Neutrophil (primary cell): ENCODE data around the gene PI4KA.

ENCODE experiments used
- H3K27ac ChIP-seq: fragments of 200-600 bp; sonication (generic); 2 replicates; pipeline ENCODE4 v1.5.1; 2016; ENCODE audit warnings: mild to moderate bottlenecking, moderate library complexity
- H3K27me3 ChIP-seq: fragments of 200-600 bp; sonication (generic); 2 replicates; pipeline ENCODE4 v1.6.0; 2016; ENCODE audit warnings: mild to moderate bottlenecking
- H3K36me3 ChIP-seq: fragments of 200-600 bp; sonication (generic); 2 replicates; pipeline ENCODE4 v1.5.1; 2017
- H3K4me1 ChIP-seq, 2 experiments: fragments of 200-600 bp in 1 of 2; sonication (generic) in 1 of 2; 1 replicate in 1 of 2; 2 replicates in 1 of 2; pipeline versions ENCODE4 v1.5.1 to v1.6.1; 2013 to 2016; ENCODE audit warnings: low read depth in 1 of 2, low read length in 1 of 2, mild to moderate bottlenecking in 1 of 2, moderate library complexity in 1 of 2; ENCODE audit not compliant: control insufficient read depth in 1 of 2, insufficient read depth in 1 of 2
- H3K4me3 ChIP-seq, 2 experiments: fragments of 200-600 bp in 1 of 2; sonication (generic) in 1 of 2; 1 replicate in 1 of 2; 2 replicates in 1 of 2; pipeline ENCODE4 v1.5.1; 2013 to 2016; ENCODE audit warnings: low read depth in 1 of 2, low read length in 1 of 2, mild to moderate bottlenecking in 1 of 2, moderate library complexity in 1 of 2
- H3K9me3 ChIP-seq: fragments of 200-600 bp; sonication (generic); 2 replicates; pipeline ENCODE4 v1.5.1; 2016
- TF ChIP-seq, protein P1 (sequence below): fragments of 200-600 bp; sonication (generic); IDR thresholded peaks from 2 replicates; pipeline ENCODE4 v1.5.1; 2016; ENCODE audit warnings: antibody characterized with exemption

The PI4KA gene

GRCh38 chr22:20756846-20757245, 101.8 kb downstream of the PI4KA start:
- no peaks in the 10 kb centered on the region for H3K4me1 ChIP-seq
- H3K27me3 ChIP-seq, result no peaks in the 10 kb centered on the region
- no peak overlapping the region for H3K4me3 ChIP-seq
- TF ChIP-seq, protein P1, sequence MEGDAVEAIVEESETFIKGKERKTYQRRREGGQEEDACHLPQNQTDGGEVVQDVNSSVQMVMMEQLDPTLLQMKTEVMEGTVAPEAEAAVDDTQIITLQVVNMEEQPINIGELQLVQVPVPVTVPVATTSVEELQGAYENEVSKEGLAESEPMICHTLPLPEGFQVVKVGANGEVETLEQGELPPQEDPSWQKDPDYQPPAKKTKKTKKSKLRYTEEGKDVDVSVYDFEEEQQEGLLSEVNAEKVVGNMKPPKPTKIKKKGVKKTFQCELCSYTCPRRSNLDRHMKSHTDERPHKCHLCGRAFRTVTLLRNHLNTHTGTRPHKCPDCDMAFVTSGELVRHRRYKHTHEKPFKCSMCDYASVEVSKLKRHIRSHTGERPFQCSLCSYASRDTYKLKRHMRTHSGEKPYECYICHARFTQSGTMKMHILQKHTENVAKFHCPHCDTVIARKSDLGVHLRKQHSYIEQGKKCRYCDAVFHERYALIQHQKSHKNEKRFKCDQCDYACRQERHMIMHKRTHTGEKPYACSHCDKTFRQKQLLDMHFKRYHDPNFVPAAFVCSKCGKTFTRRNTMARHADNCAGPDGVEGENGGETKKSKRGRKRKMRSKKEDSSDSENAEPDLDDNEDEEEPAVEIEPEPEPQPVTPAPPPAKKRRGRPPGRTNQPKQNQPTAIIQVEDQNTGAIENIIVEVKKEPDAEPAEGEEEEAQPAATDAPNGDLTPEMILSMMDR, result no peak
- no peak overlapping the region for H3K27ac ChIP-seq
- no peaks in the 10 kb centered on the region for H3K9me3 ChIP-seq
- H3K36me3 ChIP-seq, result peaks cover 68% of the 10 kb centered on the region

DNA sequence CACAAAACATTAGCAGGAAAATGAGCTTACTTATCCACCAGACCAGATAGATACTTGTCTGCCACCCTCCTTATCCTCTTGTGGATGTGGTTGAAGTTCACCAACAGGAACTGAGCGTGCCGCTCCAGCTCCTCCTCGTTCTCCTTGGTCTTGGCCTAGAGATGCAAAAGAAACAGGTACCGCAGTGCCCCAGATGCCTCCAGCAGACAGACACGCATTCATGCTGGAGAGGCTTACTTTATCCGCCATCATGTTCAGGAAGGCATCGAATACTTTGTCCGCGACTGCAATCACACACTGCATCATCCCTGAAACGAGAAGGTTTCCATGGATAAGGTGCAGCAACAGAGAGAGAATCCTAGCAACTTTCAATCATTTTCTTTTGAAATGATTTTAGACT, 105.7 kb downstream of the PI4KA start:
- no peaks in the 10 kb centered on the region for H3K4me1 ChIP-seq
- TF ChIP-seq, protein P1, result no peak
- no peak overlapping the region for H3K27ac ChIP-seq
- peaks cover 72% of the 10 kb centered on the region for H3K36me3 ChIP-seq
- no peaks in the 10 kb centered on the region for H3K9me3 ChIP-seq
- no peaks in the 10 kb centered on the region for H3K27me3 ChIP-seq
- H3K4me3 ChIP-seq, result no peak overlapping the region

- TF ChIP-seq, protein P1, result no peak
- Histone ChIP-seq H3K27me3 (no peaks in the 10 kb centered on the region), H3K4me3 (no peak overlapping the region), H3K36me3 (peaks cover 72% of the 10 kb centered on the region), H3K4me1 (no peaks in the 10 kb centered on the region), H3K9me3 (no peaks in the 10 kb centered on the region), H3K27ac (no peak overlapping the region)
These were observed 106.4 kb downstream of the PI4KA start for GRCh38 chr22:20752104-20752741.

DNA sequence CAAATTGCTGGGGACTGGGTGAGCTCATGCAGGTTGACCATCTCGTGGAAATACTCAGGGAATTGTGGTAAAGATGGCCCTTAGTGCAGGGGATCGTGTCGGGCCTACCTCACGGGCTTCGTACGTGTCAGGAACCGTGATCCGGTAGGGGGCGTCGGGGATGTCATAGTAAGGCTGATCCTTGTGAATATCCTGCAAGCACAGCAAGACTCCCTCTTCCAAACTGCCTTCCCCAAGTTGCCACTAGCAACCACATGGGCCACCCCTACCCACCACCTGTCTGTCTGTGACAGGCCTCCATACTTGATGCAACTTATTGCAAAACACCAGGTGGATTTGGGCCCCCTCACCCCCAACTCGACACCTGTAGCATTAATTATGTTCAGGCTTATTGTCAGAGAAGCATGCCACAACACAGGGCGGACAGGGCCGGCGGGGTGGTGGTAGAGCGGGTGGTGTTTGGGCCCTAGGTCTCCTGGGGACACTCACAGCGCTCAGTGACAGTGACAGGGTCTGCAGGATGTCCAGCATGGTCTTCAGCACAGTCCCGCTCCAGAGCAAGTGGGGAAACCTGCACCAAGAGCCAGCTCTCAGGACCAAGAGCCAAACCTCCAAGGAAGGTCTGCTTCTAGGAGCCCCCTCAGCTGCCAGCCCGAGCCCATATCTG, 107.3 kb downstream of the PI4KA start:
- H3K9me3 ChIP-seq, result no peaks in the 10 kb centered on the region
- peaks cover 79% of the 10 kb centered on the region for H3K36me3 ChIP-seq
- no peaks in the 10 kb centered on the region for H3K4me1 ChIP-seq
- TF ChIP-seq, protein P1, result no peak
- H3K4me3 ChIP-seq, result no peak overlapping the region
- H3K27ac ChIP-seq, result no peak overlapping the region
- no peaks in the 10 kb centered on the region for H3K27me3 ChIP-seq

- no peaks in the 10 kb centered on the region for H3K4me1 ChIP-seq
- TF ChIP-seq, protein P1, result no peak
- H3K9me3 ChIP-seq, result no peaks in the 10 kb centered on the region
- no peak overlapping the region for H3K27ac ChIP-seq
- no peaks in the 10 kb centered on the region for H3K27me3 ChIP-seq
- H3K4me3 ChIP-seq, result no peak overlapping the region
- peaks cover 84% of the 10 kb centered on the region for H3K36me3 ChIP-seq
These were observed 108.0 kb downstream of the PI4KA start for GRCh38 chr22:20750461-20751184.
